NT2/D1 (cell line): Measurements from ENCODE around the gene AGXT.

Experiments used
- SUZ12 ChIP-seq: IDR thresholded peaks from 2 replicates; pipeline ENCODE4 v1.6.1; 2011; ENCODE audit not compliant: insufficient read length, insufficient read depth; ENCODE audit errors: extremely low read depth
- YY1 ChIP-seq: IDR thresholded peaks from 2 replicates; pipeline ENCODE4 v1.6.1; 2011; ENCODE audit not compliant: insufficient read length, insufficient read depth
- ZNF274 ChIP-seq: IDR thresholded peaks from 2 replicates; pipeline ENCODE4 v1.6.1; 2011; ENCODE audit warnings: mild to moderate bottlenecking, low read depth, low read length

DNA sequence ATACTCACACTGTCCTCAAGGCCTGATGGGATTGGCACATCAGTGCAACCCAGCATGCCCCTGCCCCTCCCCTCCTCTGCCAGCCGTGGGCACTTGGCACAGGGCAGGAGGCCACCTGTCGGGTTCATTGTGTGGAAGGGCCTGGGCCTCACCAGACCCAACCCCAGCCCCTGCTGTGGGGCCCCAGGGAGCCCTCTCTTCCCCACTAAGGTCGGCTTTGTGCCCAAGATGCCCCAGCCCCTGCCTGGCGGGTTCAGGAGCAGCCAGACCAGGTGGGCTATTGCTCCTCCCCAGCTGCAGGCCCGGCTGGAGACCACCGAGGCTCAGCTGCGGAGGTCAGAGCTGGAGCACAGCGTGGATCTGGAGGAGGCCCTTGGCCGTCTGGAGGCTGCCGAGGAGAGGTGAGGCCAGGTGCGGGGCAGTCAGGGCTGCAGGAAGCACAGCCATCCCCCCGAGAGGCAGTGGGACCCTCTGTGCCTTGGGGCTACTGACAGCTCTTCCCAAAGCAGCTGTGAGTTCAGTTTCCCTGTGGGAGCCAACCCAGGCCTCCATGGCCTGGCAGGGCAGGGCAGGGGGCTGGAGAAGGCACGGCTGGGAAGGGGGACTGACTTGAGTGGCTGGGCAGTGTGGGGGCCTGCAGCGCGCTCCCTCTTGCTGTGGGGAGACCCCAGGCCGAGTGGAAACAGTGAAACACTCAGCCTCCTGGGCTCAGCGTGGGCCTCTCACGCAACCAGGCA, 53.8 kb downstream of the AGXT start:
- TF ChIP-seq ZNF274 (no peak), SUZ12 (no peak), YY1 (no peak)
